ENCODE results near the gene TBC1D5.

GRCh38 chr3:17605032-17605431 is 137.4 kb downstream of the TBC1D5 start:
- TF ChIP-seq CHD1 (IDR thresholded peaks at IDR 0.05; ENCODE audit: low read depth, low read length) = no peak
- no peak for TF ChIP-seq POLR2A (IDR thresholded peaks at IDR 0.05; ENCODE audit: low read depth, low read length)
- TF ChIP-seq ELK1 (IDR thresholded peaks at IDR 0.05; ENCODE audit: borderline replicate concordance, low read depth, low read length) = no peak

Measured in IMR-90 (cell line).